Endothelial cell of umbilical vein (primary cell): Measurements from ENCODE around the gene CCSER1. TPM values are rescaled to one million over a fixed set of nuclear protein-coding genes. Genes with fewer than 3 reads are reported as not detected.

Experiments used
- BruUV-seq: library from RNA; stranded (reverse); fragments of 400-500 nt; replicated peaks from 2 replicates; lab custom pipeline; 2021; lab: Mats Ljungman, UMichigan
- CTCF ChIA-PET: fragments of 300-600, 350-600 bp; sonication (Branson Sonifier 250); formaldehyde crosslinking; loops from one replicate; lab custom pipeline; 2021; ENCODE audit warnings: antibody characterized with exemption, inconsistent platforms; lab: Charles Lee
- POLR2A ChIA-PET: fragments of 300-600, 350-600 bp; sonication (Branson Sonifier 250); formaldehyde crosslinking; loops from one replicate; lab custom pipeline; 2021; ENCODE audit warnings: antibody characterized with exemption, inconsistent platforms; lab: Charles Lee
- DNase-seq: peaks from one replicate; pipeline ENCODE4 v3.0.0-alpha.2; 2011; ENCODE audit warnings: low read depth, low spot score
- FAIRE-seq: peaks from 2 replicates; lab custom pipeline; 2011; peaks lifted over from hg19 to GRCh38; lab: Jason Lieb, UNC
- H2AFZ ChIP-seq: 2 replicates; pipeline ENCODE4 v1.6.0; 2012; ENCODE audit warnings: low read depth, low read length, control low read depth, inconsistent platforms
- H3K27ac ChIP-seq: 2 replicates; pipeline ENCODE4 v1.5.1; 2011; ENCODE audit warnings: low read depth, mild to moderate bottlenecking, control low read depth, low read length, moderate library complexity; ENCODE audit not compliant: insufficient read depth
- H3K27me3 ChIP-seq, 2 experiments: 2 replicates each; pipeline versions ENCODE4 v1.6.0 to v1.6.1; 2011; ENCODE audit warnings: low read length in 2 of 2, mixed read lengths in 1 of 2; ENCODE audit not compliant: control insufficient read depth in 2 of 2, insufficient read depth in 2 of 2
- H3K36me3 ChIP-seq, 2 experiments: 2 replicates in 1 of 2; 3 replicates in 1 of 2; pipeline ENCODE4 v1.5.1; 2011; ENCODE audit warnings: low read length in 2 of 2, mild to moderate bottlenecking in 1 of 2, moderate library complexity in 1 of 2; ENCODE audit not compliant: control insufficient read depth in 2 of 2, insufficient read depth in 2 of 2; ENCODE audit errors: extremely low read depth in 1 of 2
- H3K4me1 ChIP-seq: 3 replicates; pipeline ENCODE4 v1.5.1; 2011; ENCODE audit warnings: mild to moderate bottlenecking, low read length; ENCODE audit not compliant: control insufficient read depth, insufficient read depth; ENCODE audit errors: extremely low read depth
- H3K4me2 ChIP-seq: 2 replicates; pipeline ENCODE4 v1.6.1; 2011; ENCODE audit warnings: low read length, control low read depth, mixed read lengths; ENCODE audit not compliant: insufficient read depth
- H3K4me3 ChIP-seq, 3 experiments: fragments of 200-600 bp in 1 of 3; sonication (generic), shearing (Covaris generic) in 1 of 3; replicated peaks in 1 of 3; 2 replicates each; pipeline ENCODE4 v1.5.1; 2011 to 2016; ENCODE audit warnings: control low read depth in 3 of 3, low read length in 3 of 3, mild to moderate bottlenecking in 2 of 3, inconsistent platforms in 1 of 3, low read depth in 1 of 3, moderate library complexity in 1 of 3; ENCODE audit not compliant: insufficient read depth in 1 of 3
- H3K79me2 ChIP-seq: 2 replicates; pipeline ENCODE4 v1.6.0; 2012; ENCODE audit warnings: low read length, inconsistent platforms; ENCODE audit not compliant: control insufficient read depth, insufficient read depth
- H3K9ac ChIP-seq: replicated peaks from 2 replicates; pipeline ENCODE3; 2011; ENCODE audit warnings: low read length, control low read depth; ENCODE audit not compliant: insufficient read depth; ENCODE audit errors: extremely low read depth
- H3K9me1 ChIP-seq: replicated peaks from 3 replicates; pipeline ENCODE4 v1.6.0; 2011; ENCODE audit warnings: mild to moderate bottlenecking, low read length; ENCODE audit not compliant: control insufficient read depth, insufficient read depth; ENCODE audit errors: extremely low read depth
- H3K9me3 ChIP-seq: replicated peaks from 2 replicates; pipeline ENCODE4 v1.5.1; 2012; ENCODE audit warnings: low read length, inconsistent platforms; ENCODE audit not compliant: control insufficient read depth, insufficient read depth
- H4K20me1 ChIP-seq: replicated peaks from 2 replicates; pipeline ENCODE3; 2011; ENCODE audit warnings: mild to moderate bottlenecking, low read length; ENCODE audit not compliant: control insufficient read depth, insufficient read depth; ENCODE audit errors: extremely low read depth
- EZH2 ChIP-seq: IDR thresholded peaks from 2 replicates; pipeline ENCODE4 v1.6.1; 2012; ENCODE audit warnings: borderline replicate concordance, low read depth, mild to moderate bottlenecking, moderate library complexity, low read length, inconsistent platforms; ENCODE audit not compliant: severe bottlenecking
- FOS ChIP-seq: IDR thresholded peaks from 2 replicates; pipeline ENCODE4 v1.6.1; 2011; ENCODE audit warnings: mild to moderate bottlenecking, low read length, moderate library complexity, borderline replicate concordance; ENCODE audit not compliant: insufficient read depth
- MYC ChIP-seq: IDR thresholded peaks from one replicate; pipeline ENCODE4 v1.6.1; 2011; ENCODE audit warnings: mild to moderate bottlenecking, low read depth, low read length
- POLR2A ChIP-seq: IDR thresholded peaks from 2 replicates; pipeline ENCODE4 v1.6.1; 2012; ENCODE audit warnings: low read depth, mild to moderate bottlenecking, control low read depth, low read length
- POLR2AphosphoS5 ChIP-seq: IDR thresholded peaks from 2 replicates; pipeline ENCODE4 v1.6.1; 2012; ENCODE audit warnings: low read depth, mild to moderate bottlenecking, control low read depth, low read length, moderate library complexity; ENCODE audit not compliant: insufficient read depth
- dilution Hi-C: fragments of 300-500 bp; cut with MboI; formaldehyde crosslinking; loops from one replicate; pipeline ENCODE4 v1.15.0; 2019; ENCODE audit warnings: low sequenced_read_pairs; ENCODE audit not compliant: extremely low pct_ligation_motif_present
- intact Hi-C: fragments of 100-400 bp; cut with micrococcal nuclease; formaldehyde crosslinking; loops from one replicate; pipeline ENCODE4 v1.10.0; 2022
- polyA plus RNA-seq, 4 experiments: library from polyadenylated mRNA; depleted of rRNA in 3 of 4; stranded (reverse) in 3 of 4; unstranded in 1 of 4; fragments of >200 nt; gene quantifications; 2 replicates each; pipeline versions ENCODE4 v1.2.1 to v1.2.3, GENCODE V29; 2011 to 2012; ENCODE audit warnings: missing spikeins in 1 of 4
- total RNA-seq: library from RNA; stranded (reverse); gene quantifications from 2 replicates; pipeline ENCODE4 v1.2.3, GENCODE V29; 2021
- TF ChIP-seq, protein P1 (sequence below), 2 donors: IDR thresholded peaks; 1 replicate in 1 of 2; 2 replicates in 1 of 2; pipeline ENCODE4 v1.5.1; 2011; ENCODE audit warnings: low read length in 2 of 2, mild to moderate bottlenecking in 2 of 2, moderate library complexity in 2 of 2, control low read depth in 1 of 2, inconsistent platforms in 1 of 2, low read depth in 1 of 2; ENCODE audit not compliant: insufficient read depth in 1 of 2; ENCODE audit errors: extremely low read depth in 1 of 2

The CCSER1 gene
- total and polyA plus RNA-seq, 2 donors (not counting 3 experiments of a cell fraction or from before 2014, with no cell fraction given) = 0.11 to 1.8 TPM

DNA sequence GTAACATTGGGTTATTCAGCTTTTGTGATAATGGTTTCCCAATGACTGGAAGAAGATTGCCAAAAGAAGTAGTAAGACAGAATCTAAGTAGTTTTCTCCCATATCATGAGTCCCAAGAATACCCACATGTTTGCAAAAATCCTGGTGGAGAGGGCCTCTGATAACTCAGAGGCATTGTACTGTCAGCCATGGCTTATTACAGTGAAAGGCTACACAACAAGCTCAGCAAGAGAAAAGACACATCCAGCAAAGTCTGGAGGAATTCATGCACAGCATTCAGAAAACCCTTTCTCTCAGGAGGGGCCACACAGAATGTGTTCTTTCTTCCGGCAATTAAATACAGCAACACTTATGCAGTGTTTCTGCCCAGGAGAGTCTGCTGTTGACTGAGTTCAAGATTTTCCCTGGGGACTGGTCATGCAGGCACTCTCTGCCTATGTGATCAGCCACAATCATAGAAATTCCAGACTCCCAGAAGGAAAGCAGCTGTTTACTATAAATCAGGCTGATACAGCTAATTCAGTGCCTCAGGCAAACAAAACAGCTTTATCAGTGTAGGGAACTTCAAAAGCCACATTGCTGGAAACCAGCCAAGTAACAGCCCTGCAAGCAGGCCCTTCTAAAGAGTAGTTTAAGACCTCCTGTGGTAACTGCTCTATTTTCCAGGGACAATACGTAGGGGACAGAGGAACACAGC is 937.1 kb downstream of the CCSER1 start:
- Histone ChIP-seq H3K79me2 (no peaks in the 10 kb centered on the region), H3K4me3 (no peak overlapping the region), H3K27me3 (no peaks in the 10 kb centered on the region), H3K36me3 (no peaks in the 10 kb centered on the region), H3K4me1 (no peaks in the 10 kb centered on the region), H3K9me1 (no peaks in the 10 kb centered on the region), H3K27ac (no peak overlapping the region), H3K4me2 (no peak overlapping the region), H2AFZ (no peak overlapping the region), H4K20me1 (no peaks in the 10 kb centered on the region), H3K9ac (no peak overlapping the region), H3K9me3 (no peaks in the 10 kb centered on the region)
- intact Hi-C loops = no loop called here
- DNase-seq (peak; percentile 61), FAIRE-seq (no peak)
- BruUV-seq = no TSS peak
- ChIA-PET POLR2A (no interaction called here), CTCF (no interaction called here)
- TF ChIP-seq EZH2 = no peak
- no peak for TF ChIP-seq POLR2A
- dilution Hi-C loops = no loop called here

DNA sequence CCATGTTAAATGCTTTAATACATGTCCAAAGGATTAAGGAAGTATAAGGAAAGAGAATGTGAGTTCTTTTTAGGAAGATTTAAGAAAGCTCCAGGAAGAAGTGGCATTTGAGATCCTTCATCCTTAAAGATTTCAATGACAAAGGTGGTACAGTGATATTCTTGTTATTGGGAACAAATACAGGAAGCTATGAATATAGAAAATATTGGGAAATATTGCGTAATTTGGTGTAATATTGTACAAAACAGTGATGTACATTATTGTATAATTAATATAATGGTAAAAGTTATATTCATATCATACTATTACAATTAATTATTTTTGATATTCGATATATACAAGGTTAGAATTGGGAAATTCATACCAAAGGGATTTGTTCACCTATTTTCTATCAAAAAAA is 937.9 kb downstream of the CCSER1 start:
- H3K9ac ChIP-seq = no peak overlapping the region
- DNase-seq (no peak), FAIRE-seq (no peak)
- H3K27ac ChIP-seq = no peak overlapping the region
- H4K20me1 ChIP-seq = no peaks in the 10 kb centered on the region
- intact Hi-C loops (no loop called here), dilution Hi-C loops (no loop called here)
- no peaks in the 10 kb centered on the region for H3K9me1 ChIP-seq
- no peak overlapping the region for H2AFZ ChIP-seq
- CTCF ChIA-PET = no interaction called here
- POLR2A ChIA-PET = no interaction called here
- BruUV-seq = no TSS peak
- no peak overlapping the region for H3K4me3 ChIP-seq
- no peak overlapping the region for H3K4me2 ChIP-seq
- no peaks in the 10 kb centered on the region for H3K27me3 ChIP-seq
- H3K79me2 ChIP-seq = no peaks in the 10 kb centered on the region
- TF ChIP-seq, protein P1, sequence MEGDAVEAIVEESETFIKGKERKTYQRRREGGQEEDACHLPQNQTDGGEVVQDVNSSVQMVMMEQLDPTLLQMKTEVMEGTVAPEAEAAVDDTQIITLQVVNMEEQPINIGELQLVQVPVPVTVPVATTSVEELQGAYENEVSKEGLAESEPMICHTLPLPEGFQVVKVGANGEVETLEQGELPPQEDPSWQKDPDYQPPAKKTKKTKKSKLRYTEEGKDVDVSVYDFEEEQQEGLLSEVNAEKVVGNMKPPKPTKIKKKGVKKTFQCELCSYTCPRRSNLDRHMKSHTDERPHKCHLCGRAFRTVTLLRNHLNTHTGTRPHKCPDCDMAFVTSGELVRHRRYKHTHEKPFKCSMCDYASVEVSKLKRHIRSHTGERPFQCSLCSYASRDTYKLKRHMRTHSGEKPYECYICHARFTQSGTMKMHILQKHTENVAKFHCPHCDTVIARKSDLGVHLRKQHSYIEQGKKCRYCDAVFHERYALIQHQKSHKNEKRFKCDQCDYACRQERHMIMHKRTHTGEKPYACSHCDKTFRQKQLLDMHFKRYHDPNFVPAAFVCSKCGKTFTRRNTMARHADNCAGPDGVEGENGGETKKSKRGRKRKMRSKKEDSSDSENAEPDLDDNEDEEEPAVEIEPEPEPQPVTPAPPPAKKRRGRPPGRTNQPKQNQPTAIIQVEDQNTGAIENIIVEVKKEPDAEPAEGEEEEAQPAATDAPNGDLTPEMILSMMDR (IDR thresholded peaks at IDR 0.05; ENCODE audit: extremely low read depth in 1 of 2, insufficient read depth in 1 of 2, low read depth in 1 of 2, low read length in 2 of 2) = no peak
- no peak for TF ChIP-seq POLR2A
- no peak for TF ChIP-seq EZH2
- TF ChIP-seq FOS = no peak
- TF ChIP-seq POLR2AphosphoS5 = no peak
- no peak for TF ChIP-seq MYC
- no peaks in the 10 kb centered on the region for H3K4me1 ChIP-seq
- H3K36me3 ChIP-seq = no peaks in the 10 kb centered on the region
- H3K9me3 ChIP-seq = no peaks in the 10 kb centered on the region
